Measurements from ENCODE around the gene CHCHD3. TPM values are rescaled to one million over a fixed set of nuclear protein-coding genes. Genes with fewer than 3 reads are reported as not detected.

Gene CHCHD3
- total RNA-seq, 6 experiments from 2014 or later: 16.5 to 42.6 (median 21.6) TPM

DNA sequence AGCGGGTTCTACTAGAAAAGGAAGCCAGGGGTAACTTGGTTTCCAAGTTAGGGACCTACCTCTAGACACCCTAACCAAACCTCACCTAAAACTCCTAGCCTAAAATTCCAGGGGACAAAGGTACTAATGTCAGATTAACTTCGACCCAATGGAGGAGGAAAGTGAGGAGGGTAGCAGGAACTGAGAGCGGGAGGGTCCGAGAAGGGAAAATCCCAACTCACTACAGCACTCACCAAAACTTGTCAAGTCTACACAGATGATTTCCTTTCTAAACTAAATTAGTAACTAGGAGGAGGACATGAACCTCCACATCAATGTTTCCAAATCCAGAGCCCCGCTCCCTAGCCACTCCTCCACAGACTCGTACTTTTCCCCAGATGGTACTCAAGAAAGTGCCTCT lies 22.6 kb downstream of the CHCHD3 start:
- H3K27me3 ChIP-seq: no peaks in the 10 kb centered on the region
- intact Hi-C loops (cut with DNase I): no loop called here
- no peak overlapping the region for H3K4me3 ChIP-seq
- WGBS (ENCODE audit: insufficient coverage, low coverage, low lambda C conversion rate, missing lambda C conversion rate): 87% methylated on average over 4 of the region's 6 CpGs
- no peaks in the 10 kb centered on the region for H3K36me3 ChIP-seq
- DNase-seq (no peak), ATAC-seq (no peak)
- TF ChIP-seq, protein P1, sequence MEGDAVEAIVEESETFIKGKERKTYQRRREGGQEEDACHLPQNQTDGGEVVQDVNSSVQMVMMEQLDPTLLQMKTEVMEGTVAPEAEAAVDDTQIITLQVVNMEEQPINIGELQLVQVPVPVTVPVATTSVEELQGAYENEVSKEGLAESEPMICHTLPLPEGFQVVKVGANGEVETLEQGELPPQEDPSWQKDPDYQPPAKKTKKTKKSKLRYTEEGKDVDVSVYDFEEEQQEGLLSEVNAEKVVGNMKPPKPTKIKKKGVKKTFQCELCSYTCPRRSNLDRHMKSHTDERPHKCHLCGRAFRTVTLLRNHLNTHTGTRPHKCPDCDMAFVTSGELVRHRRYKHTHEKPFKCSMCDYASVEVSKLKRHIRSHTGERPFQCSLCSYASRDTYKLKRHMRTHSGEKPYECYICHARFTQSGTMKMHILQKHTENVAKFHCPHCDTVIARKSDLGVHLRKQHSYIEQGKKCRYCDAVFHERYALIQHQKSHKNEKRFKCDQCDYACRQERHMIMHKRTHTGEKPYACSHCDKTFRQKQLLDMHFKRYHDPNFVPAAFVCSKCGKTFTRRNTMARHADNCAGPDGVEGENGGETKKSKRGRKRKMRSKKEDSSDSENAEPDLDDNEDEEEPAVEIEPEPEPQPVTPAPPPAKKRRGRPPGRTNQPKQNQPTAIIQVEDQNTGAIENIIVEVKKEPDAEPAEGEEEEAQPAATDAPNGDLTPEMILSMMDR (IDR thresholded peaks at IDR 0.05): no peak
- no peak for TF ChIP-seq POLR2A (IDR thresholded peaks at IDR 0.05)
- H3K4me1 ChIP-seq: peaks cover 0 to 28% (median 8%) of the 10 kb centered on the region in 4 donors
- H3K27ac ChIP-seq: no peak overlapping the region
- H3K9me3 ChIP-seq: no peaks in the 10 kb centered on the region

DNA sequence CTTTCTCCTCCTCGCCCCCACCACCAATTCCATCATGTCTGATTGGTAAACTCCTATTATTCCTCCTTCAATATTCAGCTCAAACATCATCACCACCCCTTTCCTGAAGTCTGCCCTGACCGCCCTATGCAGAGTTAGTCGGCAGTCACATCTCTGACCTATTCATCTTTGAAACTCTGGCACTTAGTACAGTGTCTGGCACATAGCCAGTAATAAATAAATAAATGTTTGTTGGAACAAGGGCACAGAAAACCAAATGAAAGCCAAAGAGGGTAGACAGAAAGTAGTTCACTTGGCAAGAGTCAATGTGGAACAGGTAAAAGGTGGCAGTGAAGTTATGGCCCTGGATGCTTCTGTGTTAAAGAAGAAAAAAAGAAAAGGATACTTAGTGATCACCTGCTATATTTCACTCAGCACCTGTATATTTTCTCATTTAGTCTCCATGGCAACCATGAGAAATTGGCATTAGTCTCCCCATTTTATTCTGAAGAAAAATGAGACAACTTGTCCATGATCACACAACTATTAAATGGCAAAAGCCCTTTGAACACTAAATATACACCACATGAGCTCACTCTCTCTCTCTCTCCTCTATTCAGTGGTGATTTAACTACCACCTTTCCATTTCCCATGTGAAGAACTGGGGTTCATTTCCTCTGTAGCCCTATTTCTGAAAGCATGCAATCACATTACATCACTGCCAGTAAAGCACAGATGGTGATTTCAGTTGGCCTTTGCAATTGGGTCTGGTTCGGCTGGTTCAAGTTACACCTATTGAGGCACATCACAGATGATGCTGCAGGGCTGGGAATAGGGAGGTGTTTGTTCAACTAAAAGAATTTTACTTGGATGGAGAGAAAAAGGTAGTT lies 25.3 kb downstream of the CHCHD3 start:
- intact Hi-C loops (cut with DNase I): no loop called here
- ATAC-seq: peak; percentile 88 to 90 (median 89)
- H3K4me1 ChIP-seq: peaks cover 0 to 28% (median 8%) of the 10 kb centered on the region in 4 donors
- TF ChIP-seq POLR2A (IDR thresholded peaks at IDR 0.05): no peak
- TF ChIP-seq, protein P1 (IDR thresholded peaks at IDR 0.05): no peak
- WGBS (ENCODE audit: insufficient coverage, low coverage, low lambda C conversion rate, missing lambda C conversion rate): 45% methylated on average over 4 of the region's 4 CpGs
- H3K27me3 ChIP-seq: no peaks in the 10 kb centered on the region
- no peaks in the 10 kb centered on the region for H3K9me3 ChIP-seq
- H3K4me3 ChIP-seq: no peak overlapping the region
- no peaks in the 10 kb centered on the region for H3K36me3 ChIP-seq
- peak overlapping the region in 2 of 3 donors; percentile 0 to 24 for H3K27ac ChIP-seq
- DNase-seq: peak in 1 of 3 donors; percentile 54

DNA sequence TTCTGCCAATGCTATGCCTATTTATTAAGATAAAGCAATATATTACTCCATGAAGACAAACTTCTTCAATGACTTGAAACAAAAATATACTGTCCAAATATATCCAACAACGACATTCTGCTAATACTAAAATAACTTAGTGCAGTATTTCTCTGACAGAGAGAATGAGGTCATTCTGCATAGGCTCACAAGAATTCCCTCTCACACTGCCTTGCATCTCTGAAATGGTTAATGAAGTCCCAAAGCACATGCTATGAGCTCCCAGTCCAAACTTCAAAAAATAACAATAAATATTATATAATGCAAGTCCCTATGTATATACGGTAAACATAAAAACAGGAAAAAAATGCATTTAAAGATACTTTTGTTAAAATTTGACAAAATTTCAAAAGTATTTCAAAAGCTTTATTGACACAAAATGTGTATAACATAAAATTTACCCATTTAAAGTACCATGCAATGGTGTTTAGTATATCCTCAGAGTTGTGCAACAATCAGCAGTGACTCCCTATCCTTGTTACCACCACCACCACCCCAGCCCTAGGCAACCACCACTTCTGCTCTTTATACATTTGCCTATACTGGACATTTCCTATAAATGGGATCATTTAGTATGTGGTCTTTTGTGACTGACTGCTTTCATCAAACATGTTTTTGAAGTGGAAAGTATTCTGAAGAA lies 27.6 kb downstream of the CHCHD3 start:
- H3K27me3 ChIP-seq: no peaks in the 10 kb centered on the region
- H3K4me1 ChIP-seq: peaks cover 0 to 21% (median 6%) of the 10 kb centered on the region in 4 donors
- no peak for ATAC-seq
- DNase-seq: no peak
- no peaks in the 10 kb centered on the region for H3K36me3 ChIP-seq
- TF ChIP-seq, protein P1 (IDR thresholded peaks at IDR 0.05): no peak
- no peak for TF ChIP-seq POLR2A (IDR thresholded peaks at IDR 0.05)
- no peak overlapping the region for H3K4me3 ChIP-seq
- WGBS (ENCODE audit: insufficient coverage, low coverage, low lambda C conversion rate, missing lambda C conversion rate): 78% methylated on average over 2 of the region's 2 CpGs
- intact Hi-C loops (cut with DNase I): no loop called here
- H3K27ac ChIP-seq: no peak overlapping the region
- H3K9me3 ChIP-seq: no peaks in the 10 kb centered on the region

DNA sequence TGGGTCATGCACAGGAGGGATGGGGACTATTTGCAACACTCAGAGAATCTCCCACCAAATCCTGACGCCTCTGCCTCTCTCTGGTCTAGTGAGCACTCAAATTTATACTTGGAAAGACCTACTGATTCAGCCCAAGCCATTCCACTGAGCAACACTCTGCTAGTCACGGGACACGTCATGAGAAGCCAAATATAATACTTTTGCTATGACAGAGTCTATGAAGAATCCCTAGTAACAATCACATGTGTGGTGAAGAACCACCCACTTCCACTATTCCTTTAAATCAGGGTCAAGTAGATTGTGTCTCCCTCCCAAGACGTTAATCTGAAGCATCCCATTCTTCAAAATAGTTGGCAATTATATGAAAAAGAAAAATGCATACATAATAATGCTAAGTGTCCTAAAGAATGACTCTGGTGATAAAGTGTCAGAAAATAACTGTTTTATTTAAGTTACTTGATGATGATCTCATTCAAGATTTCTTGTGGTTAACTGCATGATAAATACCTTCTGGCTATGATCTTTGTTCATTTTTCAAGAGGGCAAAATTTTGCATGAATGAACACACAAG lies 28.5 kb downstream of the CHCHD3 start:
- TF ChIP-seq, protein P1 (IDR thresholded peaks at IDR 0.05): no peak
- TF ChIP-seq POLR2A (IDR thresholded peaks at IDR 0.05): no peak
- 67% methylated on average over 4 of the region's 4 CpGs for WGBS (ENCODE audit: insufficient coverage, low coverage, low lambda C conversion rate, missing lambda C conversion rate)
- no peaks in the 10 kb centered on the region for H3K9me3 ChIP-seq
- ATAC-seq (no peak), DNase-seq (no peak)
- no peaks in the 10 kb centered on the region for H3K27me3 ChIP-seq
- no peak overlapping the region for H3K27ac ChIP-seq
- no peak overlapping the region for H3K4me3 ChIP-seq
- no peaks in the 10 kb centered on the region for H3K36me3 ChIP-seq
- peaks cover 0 to 21% (median 6%) of the 10 kb centered on the region in 4 donors for H3K4me1 ChIP-seq
- intact Hi-C loops (cut with DNase I): no loop called here

Measured in right lobe of liver (tissue), 6 donors.